Osteoblast (primary cell): Measurements from ENCODE around the gene SEC63. TPM values are rescaled to one million over a fixed set of nuclear protein-coding genes. Genes with fewer than 3 reads are reported as not detected.
"Not testable (repeated sequence)": the region's sequence is repeated elsewhere in the genome, so short reads cannot be mapped to it uniquely, and the experiment has no call there.

ENCODE experiments used
- DNase-seq: peaks from one replicate; pipeline ENCODE4 v3.0.0; 2011; ENCODE audit warnings: low spot score, mixed read lengths; ENCODE audit not compliant: insufficient read length; ENCODE audit errors: missing footprints
- H2AFZ ChIP-seq: 2 replicates; pipeline ENCODE4 v1.6.0; 2011; ENCODE audit warnings: mild to moderate bottlenecking, low read length
- H3K27ac ChIP-seq: 2 replicates; pipeline ENCODE4 v1.5.1; 2011; ENCODE audit warnings: mild to moderate bottlenecking, low read depth, low read length, moderate library complexity
- H3K27me3 ChIP-seq: 2 replicates; pipeline ENCODE4 v1.6.0; 2012; ENCODE audit warnings: mild to moderate bottlenecking, control low read depth, inconsistent platforms, low read length, moderate library complexity; ENCODE audit not compliant: insufficient read depth
- H3K36me3 ChIP-seq: 2 replicates; pipeline ENCODE4 v1.5.1; 2011; ENCODE audit warnings: mild to moderate bottlenecking, low read length, control low read depth, moderate library complexity; ENCODE audit not compliant: insufficient read depth
- H3K4me1 ChIP-seq: 2 replicates; pipeline ENCODE4 v1.5.1; 2011; ENCODE audit warnings: mild to moderate bottlenecking, low read length, control low read depth, moderate library complexity; ENCODE audit not compliant: insufficient read depth
- H3K4me2 ChIP-seq: 2 replicates; pipeline ENCODE4 v1.6.0; 2011; ENCODE audit warnings: mild to moderate bottlenecking, low read length; ENCODE audit not compliant: insufficient read depth
- H3K4me3 ChIP-seq: fragments of 200-600 bp; sonication (generic); 3 replicates; pipeline ENCODE4 v1.5.1; 2012; ENCODE audit warnings: mild to moderate bottlenecking, low read length, inconsistent platforms; ENCODE audit not compliant: insufficient read depth
- H3K79me2 ChIP-seq: 2 replicates; pipeline ENCODE4 v1.6.0; 2012; ENCODE audit warnings: mild to moderate bottlenecking, low read length, control low read depth, inconsistent platforms; ENCODE audit not compliant: insufficient read depth
- H3K9me3 ChIP-seq: 2 replicates; pipeline ENCODE4 v1.5.1; 2011; ENCODE audit warnings: low read depth, low read length, control low read depth
- H4K20me1 ChIP-seq: 2 replicates; pipeline ENCODE4 v1.6.0; 2012; ENCODE audit warnings: mild to moderate bottlenecking, low read length, control low read depth; ENCODE audit not compliant: insufficient read depth
- CTCF ChIP-seq: IDR thresholded peaks from 2 replicates; pipeline ENCODE4 v1.5.1; 2011; ENCODE audit warnings: mild to moderate bottlenecking, low read depth, low read length, moderate library complexity; ENCODE audit errors: extremely low read depth
- total RNA-seq: library from RNA; depleted of rRNA; stranded (reverse); fragments of >200 nt; gene quantifications from 2 replicates; pipeline ENCODE4 v1.2.3, GENCODE V29; 2012

SEC63 gene
- total RNA-seq, 1 donor: 35.8 TPM

GRCh38 chr6:107991772-107992550, 34.0 kb upstream of the SEC63 start:
- no peaks in the 10 kb centered on the region for H3K79me2 ChIP-seq
- no peak overlapping the region for H2AFZ ChIP-seq
- TF ChIP-seq CTCF: no peak
- H3K27me3 ChIP-seq: no peaks in the 10 kb centered on the region
- no peak for DNase-seq
- H3K4me1 ChIP-seq: no peaks in the 10 kb centered on the region
- no peak overlapping the region for H3K4me3 ChIP-seq
- no peaks in the 10 kb centered on the region for H4K20me1 ChIP-seq
- H3K27ac ChIP-seq: no peak overlapping the region
- no peaks in the 10 kb centered on the region for H3K36me3 ChIP-seq
- no peak overlapping the region for H3K4me2 ChIP-seq
- H3K9me3 ChIP-seq: no peaks in the 10 kb centered on the region

GRCh38 chr6:107991061-107991460, 33.1 kb upstream of the SEC63 start:
- DNase-seq: peak; percentile 43
- Histone ChIP-seq H3K4me2 (peak overlapping the region; percentile 36), H3K27ac (no peak overlapping the region), H4K20me1 (no peaks in the 10 kb centered on the region), H3K36me3 (no peaks in the 10 kb centered on the region), H3K4me1 (no peaks in the 10 kb centered on the region), H3K79me2 (no peaks in the 10 kb centered on the region), H3K9me3 (no peaks in the 10 kb centered on the region), H2AFZ (peak overlapping the region; percentile 32), H3K4me3 (no peak overlapping the region), H3K27me3 (no peaks in the 10 kb centered on the region)
- TF ChIP-seq CTCF: no peak

- not testable (repeated sequence) for H2AFZ ChIP-seq, H3K27me3 ChIP-seq, H3K27ac ChIP-seq, H3K4me1 ChIP-seq, H3K4me2 ChIP-seq, H3K36me3 ChIP-seq, H3K79me2 ChIP-seq, H3K4me3 ChIP-seq, H4K20me1 ChIP-seq, DNase-seq, H3K9me3 ChIP-seq
These were observed 32.6 kb upstream of the SEC63 start for GRCh38 chr6:107990587-107990986.

GRCh38 chr6:107989166-107990094, 31.4 kb upstream of the SEC63 start:
- Histone ChIP-seq H2AFZ (no peak overlapping the region), H3K4me3 (no peak overlapping the region), H3K27me3 (no peaks in the 10 kb centered on the region), H3K9me3 (no peaks in the 10 kb centered on the region), H3K4me1 (no peaks in the 10 kb centered on the region), H3K27ac (no peak overlapping the region), H4K20me1 (no peaks in the 10 kb centered on the region), H3K79me2 (no peaks in the 10 kb centered on the region), H3K36me3 (no peaks in the 10 kb centered on the region), H3K4me2 (no peak overlapping the region)
- peak; percentile 18 for DNase-seq
- no peak for TF ChIP-seq CTCF
